ENCODE results near the gene UCK1.

DNA sequence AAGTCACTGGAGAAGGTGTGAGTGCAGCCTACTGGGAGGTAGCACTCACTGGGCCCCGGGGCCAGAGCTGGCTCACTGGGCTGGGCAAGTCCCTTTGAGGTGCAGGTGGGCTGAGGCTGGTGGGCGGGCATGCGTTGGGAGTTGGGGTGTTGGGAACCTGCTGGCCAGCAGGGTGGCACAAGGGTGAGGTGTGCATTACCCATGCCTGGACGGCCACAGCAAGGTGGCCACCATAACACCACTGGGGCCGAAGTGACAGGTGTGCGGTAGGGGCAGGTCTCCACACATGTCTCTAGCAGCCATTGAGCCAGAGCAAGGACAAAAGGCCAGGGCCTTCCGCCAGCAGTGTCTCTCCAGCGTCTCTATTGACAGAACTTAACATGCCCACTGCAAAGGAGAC, 36.8 kb upstream of the UCK1 start:
- TF ChIP-seq, protein P1, sequence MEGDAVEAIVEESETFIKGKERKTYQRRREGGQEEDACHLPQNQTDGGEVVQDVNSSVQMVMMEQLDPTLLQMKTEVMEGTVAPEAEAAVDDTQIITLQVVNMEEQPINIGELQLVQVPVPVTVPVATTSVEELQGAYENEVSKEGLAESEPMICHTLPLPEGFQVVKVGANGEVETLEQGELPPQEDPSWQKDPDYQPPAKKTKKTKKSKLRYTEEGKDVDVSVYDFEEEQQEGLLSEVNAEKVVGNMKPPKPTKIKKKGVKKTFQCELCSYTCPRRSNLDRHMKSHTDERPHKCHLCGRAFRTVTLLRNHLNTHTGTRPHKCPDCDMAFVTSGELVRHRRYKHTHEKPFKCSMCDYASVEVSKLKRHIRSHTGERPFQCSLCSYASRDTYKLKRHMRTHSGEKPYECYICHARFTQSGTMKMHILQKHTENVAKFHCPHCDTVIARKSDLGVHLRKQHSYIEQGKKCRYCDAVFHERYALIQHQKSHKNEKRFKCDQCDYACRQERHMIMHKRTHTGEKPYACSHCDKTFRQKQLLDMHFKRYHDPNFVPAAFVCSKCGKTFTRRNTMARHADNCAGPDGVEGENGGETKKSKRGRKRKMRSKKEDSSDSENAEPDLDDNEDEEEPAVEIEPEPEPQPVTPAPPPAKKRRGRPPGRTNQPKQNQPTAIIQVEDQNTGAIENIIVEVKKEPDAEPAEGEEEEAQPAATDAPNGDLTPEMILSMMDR (IDR thresholded peaks at IDR 0.05; ENCODE audit: low read length): no peak
- no peak for TF ChIP-seq EZH2 (IDR thresholded peaks at IDR 0.05; ENCODE audit: borderline replicate concordance, low read length)
